HG03354 (cell line): ENCODE measurements around the gene MAD2L2.

Experiments
- ATAC-seq: cut with Tn5 transposase; IDR thresholded peaks from one replicate; pipeline ENCODE4 v1.9.1; 2021; ENCODE audit warnings: mild to moderate bottlenecking; ENCODE audit not compliant: unreplicated experiment, poor library complexity, severe bottlenecking

Gene MAD2L2

GRCh38 chr1:11706292-11706691 is 25.3 kb upstream of the MAD2L2 start:
- no peak for ATAC-seq

- no peak for ATAC-seq
Observed at GRCh38 chr1:11705596-11705995, 24.6 kb upstream of the MAD2L2 start.

GRCh38 chr1:11704691-11705475 is 23.9 kb upstream of the MAD2L2 start:
- no peak for ATAC-seq

GRCh38 chr1:11704194-11704529 is 23.2 kb upstream of the MAD2L2 start:
- ATAC-seq = no peak

GRCh38 chr1:11703357-11704193 is 22.6 kb upstream of the MAD2L2 start:
- no peak for ATAC-seq

- ATAC-seq = no peak
Observed at GRCh38 chr1:11701981-11702803, 21.2 kb upstream of the MAD2L2 start.

- ATAC-seq = no peak
Observed at GRCh38 chr1:11701551-11701961, 20.6 kb upstream of the MAD2L2 start.

- no peak for ATAC-seq
Observed at GRCh38 chr1:11700601-11701467, 19.9 kb upstream of the MAD2L2 start.

GRCh38 chr1:11697893-11698210 is 16.9 kb upstream of the MAD2L2 start:
- ATAC-seq = no peak

GRCh38 chr1:11697188-11697892 is 16.4 kb upstream of the MAD2L2 start:
- ATAC-seq = no peak

GRCh38 chr1:11695861-11696260 is 14.9 kb upstream of the MAD2L2 start:
- ATAC-seq = no peak

GRCh38 chr1:11693917-11694316 is 13.0 kb upstream of the MAD2L2 start:
- ATAC-seq = no peak

- ATAC-seq = no peak
Observed at GRCh38 chr1:11693024-11693590, 12.2 kb upstream of the MAD2L2 start.

GRCh38 chr1:11691928-11692711 is 11.2 kb upstream of the MAD2L2 start:
- ATAC-seq = no peak

- ATAC-seq = no peak
Observed at GRCh38 chr1:11691302-11691914, 10.5 kb upstream of the MAD2L2 start, which contains the start of gene DRAXIN. Gene DRAXIN, plus strand, starts transcription at chr1:11691710. Its CDS starts 14,549 bp downstream, at chr1:11706259.

- ATAC-seq = no peak
Observed at GRCh38 chr1:11690397-11691301, 9.7 kb upstream of the MAD2L2 start.
